ENCODE data around the gene LRIT1.
A peak's percentile ranks its signal among the peaks of the same experiment; 100 is the strongest.

LRIT1 gene

DNA sequence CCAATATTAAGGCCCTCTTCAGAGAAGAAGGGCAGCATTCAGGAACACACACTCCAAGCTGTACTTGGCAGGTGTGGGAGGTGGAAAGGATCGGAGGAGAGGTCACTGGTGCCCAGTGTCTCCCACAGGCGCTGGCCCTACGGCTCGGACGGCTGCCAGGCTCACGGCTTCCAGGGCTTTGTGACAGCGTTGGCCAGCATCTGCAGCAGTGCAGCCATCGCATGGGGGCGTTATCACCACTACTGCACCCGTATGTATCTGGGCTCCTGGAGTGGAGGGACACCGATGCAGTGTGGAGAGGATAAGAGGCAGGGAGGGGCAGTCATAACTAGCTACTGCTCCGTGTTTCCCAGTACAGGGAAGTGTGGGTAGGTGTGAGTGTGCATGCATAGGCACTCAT is 7.4 kb upstream of the LRIT1 start:
- DNase-seq = no peak

DNA sequence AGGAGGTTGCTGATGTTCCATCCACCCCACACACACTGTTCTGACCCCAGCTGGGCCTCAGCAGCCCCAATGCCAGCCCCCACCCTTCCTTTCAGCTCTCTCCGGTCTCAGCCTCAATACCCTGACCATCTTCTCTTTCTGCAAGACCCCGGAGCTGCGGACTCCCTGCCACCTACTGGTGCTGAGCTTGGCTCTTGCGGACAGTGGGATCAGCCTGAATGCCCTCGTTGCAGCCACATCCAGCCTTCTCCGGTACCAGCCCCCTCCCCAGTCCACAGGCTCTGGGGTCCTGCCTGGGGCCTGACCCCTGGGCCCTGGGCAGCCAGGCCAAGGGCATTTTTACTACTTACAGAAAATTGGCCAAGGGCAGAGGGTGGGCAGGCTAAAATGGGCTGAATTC is 6.2 kb upstream of the LRIT1 start:
- DNase-seq = no peak

DNA sequence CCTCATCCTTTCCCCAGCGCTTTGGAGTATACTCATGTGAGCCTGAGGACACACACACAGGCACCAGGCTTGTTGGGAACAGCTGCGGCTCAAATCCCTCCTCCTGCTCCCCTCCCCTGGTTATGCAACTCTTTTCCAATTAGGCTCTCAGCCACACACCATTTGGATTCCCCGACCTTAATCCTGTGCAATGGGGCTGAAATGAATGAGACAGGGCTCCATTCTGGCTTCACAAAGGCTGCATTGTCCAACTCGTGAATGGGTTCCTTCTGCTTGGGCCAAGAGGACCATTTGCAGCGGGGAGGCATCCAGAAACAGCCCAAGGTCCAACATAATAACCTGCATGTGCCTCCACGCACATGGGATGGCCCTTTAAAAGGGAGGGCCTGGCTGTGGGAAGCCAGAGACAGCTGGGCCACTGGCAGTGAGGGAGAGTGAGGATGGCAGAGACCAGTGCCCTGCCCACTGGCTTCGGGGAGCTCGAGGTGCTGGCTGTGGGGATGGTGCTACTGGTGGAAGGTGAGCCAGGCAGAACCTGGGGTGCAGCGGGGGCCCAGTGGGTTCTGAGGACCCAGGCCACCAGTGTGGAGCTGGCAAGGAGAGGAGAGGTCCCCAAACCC is 3.4 kb upstream of the LRIT1 start, which contains the start of gene RGR:
RGR (plus strand) TSS at position 403 of the 620 bp plus-strand sequence; CDS start at position 441, 38 bp downstream.
- DNase-seq = no peak

DNA sequence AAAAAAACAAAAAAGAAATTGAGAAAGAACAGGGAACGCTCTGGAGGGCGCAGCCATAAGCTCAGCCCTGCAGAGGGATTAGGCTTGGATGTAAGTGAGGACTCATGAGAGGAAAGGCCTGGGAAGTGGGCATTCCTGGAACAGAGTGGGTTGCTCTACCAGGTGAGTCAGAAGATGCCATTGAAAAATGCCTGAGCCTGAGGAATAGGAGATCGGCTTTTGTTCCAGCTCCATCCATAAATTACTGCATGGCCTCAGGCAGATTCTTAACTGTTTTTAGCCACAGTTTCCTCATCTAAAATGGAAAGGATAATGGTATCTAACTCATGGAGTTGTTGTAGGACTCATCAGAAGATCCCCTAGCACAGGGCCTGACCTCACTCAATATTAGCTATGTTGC is 2.4 kb upstream of the LRIT1 start:
- DNase-seq = no peak

DNA sequence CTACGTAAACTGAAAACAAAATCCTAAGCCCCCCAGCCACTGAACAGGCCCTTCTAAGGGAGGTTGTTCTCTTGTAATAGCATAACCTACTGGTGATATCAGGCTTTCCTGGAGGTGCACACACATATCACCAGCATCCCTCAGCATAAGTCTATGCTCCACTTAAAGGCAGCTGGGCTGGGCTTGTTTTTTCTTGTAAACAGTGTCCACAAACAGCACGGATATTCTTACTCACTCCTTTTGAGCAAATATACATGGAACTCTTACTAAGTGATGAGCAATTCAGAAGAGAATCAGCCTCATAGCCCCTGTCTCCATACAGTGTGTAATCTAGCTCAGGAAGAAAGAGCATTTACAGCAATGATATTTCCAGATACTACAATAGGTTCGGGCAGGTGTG is 2.4 kb downstream of the LRIT1 start:
- no peak for DNase-seq

- DNase-seq = no peak
These were observed 3.9 kb downstream of the LRIT1 start for GRCh38 chr10:84237199-84238051.

- no peak for DNase-seq
These were observed 4.5 kb downstream of the LRIT1 start for GRCh38 chr10:84236807-84237198.

- no peak for DNase-seq
These were observed 6.2 kb downstream of the LRIT1 start for GRCh38 chr10:84235096-84235495.

- DNase-seq = no peak
These were observed 6.9 kb downstream of the LRIT1 start for GRCh38 chr10:84234479-84234878.

GRCh38 chr10:84233940-84234339 is 7.4 kb downstream of the LRIT1 start:
- no peak for DNase-seq

DNA sequence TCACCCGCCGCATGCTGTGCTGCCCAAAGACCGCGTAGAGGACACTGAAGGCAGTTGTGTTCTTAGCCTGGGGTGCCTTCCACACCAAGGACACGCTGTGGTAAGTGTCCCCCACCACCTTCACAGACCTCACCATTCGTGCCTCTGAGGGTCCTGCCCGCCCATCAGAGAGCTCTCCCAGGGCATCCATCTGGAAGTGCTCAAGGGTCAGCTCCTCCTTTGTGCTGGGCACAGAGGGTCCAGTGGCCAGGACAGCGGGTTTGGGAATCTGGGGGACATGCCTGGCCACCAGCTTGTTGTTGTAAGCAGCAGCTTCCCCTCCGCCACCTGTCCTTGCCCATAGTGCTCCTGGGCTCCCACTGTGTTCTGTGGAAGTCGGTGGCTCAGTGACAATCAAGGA is 9.0 kb downstream of the LRIT1 start:
- DNase-seq = no peak

GRCh38 chr10:84230359-84230758 is 11.0 kb downstream of the LRIT1 start:
- no peak for DNase-seq

DNA sequence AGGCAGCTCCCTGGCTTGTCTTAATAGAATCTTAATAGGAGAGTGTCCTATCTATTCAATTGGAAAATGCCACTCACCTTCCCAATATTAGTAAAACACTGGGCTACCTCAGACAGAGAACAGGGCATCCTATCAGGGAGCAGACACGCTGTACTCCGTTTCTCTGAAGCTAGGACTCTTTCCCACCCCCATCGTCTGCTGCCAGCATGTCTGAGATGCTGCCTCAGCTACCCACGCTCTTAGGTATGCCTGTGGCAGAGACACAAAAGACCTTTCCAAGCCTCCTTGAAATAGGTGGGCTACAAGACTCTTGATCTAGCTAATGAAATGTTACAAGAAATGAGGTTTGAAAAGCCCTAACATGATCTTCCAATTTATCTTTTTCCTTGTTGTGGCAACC is 13.5 kb downstream of the LRIT1 start:
- no peak for DNase-seq

- DNase-seq = no peak
These were observed 14.7 kb downstream of the LRIT1 start for GRCh38 chr10:84226616-84227015.

- DNase-seq = no peak
These were observed 15.7 kb downstream of the LRIT1 start, which contains the start of gene LRIT2 for GRCh38 chr10:84225427-84226173. LRIT2 (minus strand) TSS chr10:84225544; CDS start chr10:84225520, 24 bp downstream.

DNA sequence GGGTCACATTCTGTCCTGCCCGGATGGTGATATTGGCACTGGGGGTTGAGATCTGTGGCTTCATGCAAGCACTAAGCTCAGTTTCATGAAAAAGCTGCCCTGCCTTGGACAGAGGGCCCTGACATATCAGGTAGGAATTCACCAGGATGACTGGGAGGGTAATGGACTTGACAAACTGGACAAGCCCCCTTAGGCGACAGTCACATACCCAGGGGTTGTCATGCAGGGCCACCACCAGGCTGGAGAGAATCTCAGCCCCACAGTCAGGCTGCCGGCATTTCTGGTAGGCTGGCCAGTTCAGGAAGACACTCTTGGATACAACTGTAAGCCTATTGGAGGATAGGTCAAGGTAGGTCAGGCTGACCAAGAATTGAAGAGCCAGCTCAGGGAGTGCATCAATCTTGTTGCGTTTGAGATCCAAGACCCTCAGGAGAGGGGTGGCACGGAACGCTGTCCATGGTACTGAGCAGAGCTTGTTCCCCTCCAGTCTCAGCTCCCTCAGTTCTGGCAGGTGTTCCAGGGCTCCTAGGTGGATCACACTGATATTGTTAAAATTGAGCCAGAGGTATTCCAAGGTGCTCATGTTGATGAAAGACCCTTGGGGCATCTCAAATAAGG is 16.8 kb downstream of the LRIT1 start:
- DNase-seq = no peak

GRCh38 chr10:84221916-84222315 is 19.4 kb downstream of the LRIT1 start:
- DNase-seq = no peak

GRCh38 chr10:84217746-84218145 is 23.6 kb downstream of the LRIT1 start:
- no peak for DNase-seq

DNA sequence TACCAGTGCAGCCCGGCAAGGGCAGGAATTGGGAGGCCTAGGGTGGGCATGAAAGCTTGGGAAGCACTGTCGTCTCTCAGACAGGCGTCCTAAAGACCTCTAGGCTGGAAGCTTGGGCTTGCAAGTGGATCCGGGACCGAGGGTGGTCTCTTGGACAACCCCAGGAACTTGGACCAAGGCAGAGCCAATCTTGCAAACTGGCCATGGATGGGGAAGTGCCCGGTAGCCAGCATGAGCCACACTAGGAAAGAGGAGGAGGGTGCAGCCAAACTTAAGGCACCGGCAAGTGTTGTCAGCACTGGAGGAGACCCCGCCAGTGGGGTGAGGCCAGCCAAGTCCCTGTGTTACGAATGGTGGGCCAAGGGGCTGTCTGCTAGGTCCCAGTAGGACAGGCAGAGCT is 24.5 kb downstream of the LRIT1 start:
- DNase-seq = no peak

GRCh38 chr10:84214612-84215235 is 26.6 kb downstream of the LRIT1 start:
- DNase-seq = peak in 1 of 5 donors; percentile 14

DNA sequence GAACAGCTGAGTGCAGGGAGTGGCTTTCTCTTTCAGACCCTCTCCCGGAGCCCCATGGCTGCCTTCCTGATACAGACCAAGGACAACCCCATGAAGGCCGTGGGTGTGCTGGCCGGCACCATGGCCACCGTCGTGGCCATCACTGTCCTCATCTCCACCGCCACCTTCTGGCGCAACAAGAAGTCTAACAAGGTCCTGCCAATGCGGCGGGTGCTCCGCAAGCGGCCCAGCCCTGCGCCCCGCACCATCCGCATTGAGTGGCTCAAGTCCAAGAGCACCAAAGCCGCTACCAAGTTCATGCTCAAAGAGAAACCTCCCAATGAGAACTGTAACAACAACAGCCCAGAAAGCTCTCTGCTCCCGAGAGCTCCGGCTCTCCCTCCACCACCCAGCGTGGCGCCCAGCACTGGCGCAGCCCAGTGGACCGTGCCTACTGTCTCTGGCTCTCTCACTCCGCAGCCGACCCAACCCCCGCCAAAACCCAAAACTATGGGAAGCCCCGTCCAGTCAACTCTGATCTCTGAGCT is 27.2 kb downstream of the LRIT1 start:
- no peak for DNase-seq

- DNase-seq = no peak
These were observed 28.3 kb downstream of the LRIT1 start for GRCh38 chr10:84213076-84213475.
